Sigmoid colon (tissue), 4 donors: ENCODE data around the gene DIP2C.

Experiments used
- CTCF ChIP-seq, 4 experiments: fragments of 450-650 bp in 3 of 4; fragments of 200-600 bp in 1 of 4; IDR thresholded peaks; one replicate each; pipeline ENCODE4 v1.5.1; 2016 to 2019; ENCODE audit warnings: antibody characterized with exemption in 4 of 4, mild to moderate bottlenecking in 3 of 4, moderate library complexity in 2 of 4
- POLR2A ChIP-seq, 2 donors: fragments of 450-650 bp; IDR thresholded peaks; one replicate each; pipeline ENCODE4 v1.6.1; 2016; ENCODE audit warnings: antibody characterized with exemption in 2 of 2, mild to moderate bottlenecking in 2 of 2, moderate library complexity in 2 of 2
- POLR2AphosphoS5 ChIP-seq, 4 donors: sonication (generic); formaldehyde crosslinking; IDR thresholded peaks; one replicate each; pipeline ENCODE4 v1.6.1; 2017; ENCODE audit warnings: antibody characterized with exemption in 4 of 4

DNA sequence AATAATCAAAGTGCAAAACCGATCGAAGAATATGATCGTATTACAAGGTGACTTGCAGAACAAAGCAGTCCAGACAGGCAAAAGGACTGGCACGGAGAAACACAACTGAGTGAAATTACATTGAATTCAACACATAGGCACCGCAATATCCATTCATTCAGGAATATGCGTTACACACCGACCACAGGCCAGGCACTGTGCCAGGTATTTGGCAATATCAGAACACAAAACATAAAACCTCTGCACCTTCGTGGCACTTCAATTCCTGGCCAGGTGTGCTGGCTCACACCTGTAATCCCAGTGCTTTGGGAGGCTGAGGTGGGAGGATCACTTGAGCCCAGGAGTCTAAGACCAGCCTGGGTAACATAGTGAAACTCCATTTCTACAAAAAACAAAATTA lies 187.9 kb downstream of the DIP2C start:
- no peak for TF ChIP-seq CTCF (IDR thresholded peaks at IDR 0.05)
- no peak for TF ChIP-seq POLR2AphosphoS5 (IDR thresholded peaks at IDR 0.05)
- no peak for TF ChIP-seq POLR2A (IDR thresholded peaks at IDR 0.05)
